GM21619 (cell line): ENCODE data around the gene TSFM.

Experiments used
- ATAC-seq: cut with Tn5 transposase; IDR thresholded peaks from one replicate; pipeline ENCODE4 v1.9.1; 2021; ENCODE audit not compliant: unreplicated experiment

TSFM gene

DNA sequence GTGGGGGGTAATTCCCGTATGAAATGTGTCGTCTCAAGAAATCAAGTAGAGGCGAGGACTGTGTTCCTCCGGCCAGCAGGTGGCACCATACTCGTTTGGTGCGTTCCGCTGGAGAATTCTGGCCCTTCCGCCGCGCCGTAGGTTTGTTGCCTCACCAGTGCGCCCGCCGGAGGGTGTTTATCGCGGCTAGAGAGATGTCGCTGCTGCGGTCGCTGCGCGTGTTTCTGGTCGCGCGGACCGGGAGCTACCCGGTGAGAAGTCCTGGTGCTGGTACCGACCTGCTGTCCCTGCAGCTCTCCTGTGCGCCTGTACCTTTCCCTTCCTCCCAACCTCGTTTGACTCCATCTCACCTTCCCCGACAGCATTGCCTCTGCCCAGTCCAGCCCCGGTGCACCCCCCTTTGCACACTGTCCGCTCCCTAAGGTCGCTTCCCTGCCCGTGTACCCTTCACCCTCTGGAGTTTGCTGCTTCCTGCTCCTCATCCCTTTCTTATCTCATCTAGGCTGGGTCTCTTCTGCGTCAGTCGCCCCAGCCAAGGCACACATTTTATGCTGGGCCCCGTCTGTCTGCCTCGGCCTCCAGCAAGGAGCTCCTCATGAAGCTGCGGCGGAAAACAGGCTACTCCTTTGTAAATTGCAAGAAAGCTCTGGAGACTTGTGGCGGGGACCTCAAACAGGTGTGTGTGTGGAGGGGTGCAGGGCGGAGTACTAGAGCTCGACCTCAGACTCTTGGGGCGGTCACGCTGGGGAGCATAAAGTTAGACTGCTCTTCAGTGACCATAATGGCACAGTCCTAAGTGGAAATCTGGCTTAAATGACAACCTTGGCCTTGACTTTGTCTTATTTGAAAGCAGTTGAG lies at the start of gene TSFM:
Gene TSFM (plus strand): TSS at position 180 of the 858 bp plus-strand sequence. CDS start 15 bp downstream, at position 195.
- peak; percentile 92 for ATAC-seq

DNA sequence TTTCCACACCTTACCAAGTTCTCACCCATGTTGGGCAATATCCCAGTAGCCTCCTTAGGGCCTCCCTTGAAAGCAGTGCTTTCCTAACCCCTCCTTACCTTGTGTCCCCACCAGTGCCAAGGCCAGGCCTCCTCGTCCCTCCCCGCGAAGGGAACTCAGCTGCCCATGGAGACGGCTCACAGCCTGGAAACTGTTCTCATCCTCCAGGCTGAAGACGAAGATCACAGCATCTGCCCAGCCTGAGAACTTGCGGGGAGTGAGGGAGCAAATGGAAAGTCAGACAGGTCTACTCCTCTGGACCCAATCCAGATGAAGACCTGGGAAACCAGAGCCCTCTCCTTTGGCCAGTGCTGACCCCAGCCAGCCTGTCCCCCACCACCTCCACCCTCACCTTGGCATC lies 48.7 kb upstream of the TSFM start:
- no peak for ATAC-seq

DNA sequence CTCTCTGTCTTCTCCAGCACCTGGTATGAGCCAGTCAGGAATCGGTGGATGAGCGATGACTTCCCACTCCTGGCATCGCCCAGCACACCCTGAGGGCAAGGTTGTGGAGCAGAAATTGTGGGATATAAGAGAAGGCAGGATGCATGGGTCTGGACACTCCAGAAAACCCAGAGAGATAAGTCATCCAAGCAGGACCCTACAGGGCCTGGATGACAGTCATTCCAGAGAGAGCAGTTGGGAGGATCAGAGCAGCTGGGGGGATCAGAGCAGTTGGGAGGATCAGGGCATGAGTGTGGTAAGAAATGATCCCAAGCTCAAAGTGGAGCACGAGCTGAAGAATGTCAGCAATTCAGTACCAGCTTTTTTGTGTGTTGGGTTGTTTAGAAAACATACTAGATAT lies 48.0 kb upstream of the TSFM start:
- no peak for ATAC-seq

DNA sequence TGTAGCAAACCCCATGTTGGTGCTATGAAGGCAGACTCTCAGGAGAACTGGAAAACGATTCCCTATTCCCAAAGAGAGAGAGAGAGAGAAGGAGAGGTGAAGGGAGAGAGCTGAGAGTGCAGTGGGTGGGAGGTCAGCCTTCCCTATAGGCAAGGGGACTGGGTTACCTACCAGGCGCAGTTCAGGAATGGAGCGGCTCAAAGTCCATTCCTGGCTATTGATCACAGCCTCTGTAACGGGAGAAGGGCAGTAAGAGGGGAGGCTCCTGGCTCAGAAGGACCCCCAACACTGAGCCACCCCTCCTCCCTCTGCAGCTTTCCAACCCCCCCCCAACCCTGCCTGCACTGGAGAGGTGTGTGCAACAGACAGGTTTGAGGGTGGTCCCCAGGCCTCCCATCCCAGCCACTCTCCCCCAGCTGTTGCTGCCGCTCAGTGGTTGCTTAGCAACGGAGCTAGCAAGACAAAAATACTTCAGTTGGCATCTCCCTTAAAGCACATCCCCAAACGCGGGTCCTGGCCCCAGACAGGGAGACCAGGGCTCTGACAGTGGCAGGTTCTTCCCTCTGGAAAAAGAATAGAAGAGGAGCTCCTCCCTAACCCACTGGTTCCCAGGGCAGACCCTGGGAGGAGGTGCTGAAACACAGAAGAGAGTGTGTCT lies 47.3 kb upstream of the TSFM start:
- no peak for ATAC-seq

DNA sequence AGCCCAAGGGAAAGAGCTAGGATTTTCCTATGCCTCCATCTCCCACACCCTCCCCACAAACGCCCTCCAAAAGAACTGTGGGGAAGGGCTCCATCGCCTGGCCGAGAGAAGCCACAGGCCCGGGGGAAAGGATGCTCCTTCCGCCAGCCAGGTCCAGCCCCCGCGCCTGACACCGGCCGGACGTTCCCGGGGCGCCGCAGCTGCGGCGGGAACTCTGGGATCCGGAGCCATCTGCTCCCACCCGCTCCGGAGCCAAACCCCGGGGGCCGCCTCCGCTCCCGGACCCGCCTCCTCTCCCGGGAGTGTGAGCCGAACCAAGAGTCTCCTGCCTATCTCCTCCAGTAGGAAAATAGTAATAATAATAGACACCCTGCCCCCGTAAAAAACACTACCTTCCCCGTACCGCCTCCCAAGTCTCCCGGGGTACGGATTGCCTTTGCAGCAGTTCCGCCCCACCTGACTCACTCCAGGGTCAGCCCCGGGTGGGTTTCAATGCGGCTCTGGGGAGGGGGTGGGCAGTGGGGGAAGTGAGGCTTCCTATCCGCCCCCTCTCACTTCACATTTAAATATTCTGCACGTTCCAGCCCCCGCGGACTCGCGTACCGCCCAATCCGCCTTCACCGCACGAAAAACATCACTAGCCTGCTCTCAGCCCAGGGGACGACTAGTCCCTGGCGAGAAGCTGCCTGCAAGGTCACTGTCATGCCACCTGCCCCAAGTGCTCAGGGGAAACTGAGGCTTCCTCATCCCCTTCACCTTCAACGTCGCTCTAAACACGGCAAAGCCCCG lies 46.4 kb upstream of the TSFM start:
- no peak for ATAC-seq

DNA sequence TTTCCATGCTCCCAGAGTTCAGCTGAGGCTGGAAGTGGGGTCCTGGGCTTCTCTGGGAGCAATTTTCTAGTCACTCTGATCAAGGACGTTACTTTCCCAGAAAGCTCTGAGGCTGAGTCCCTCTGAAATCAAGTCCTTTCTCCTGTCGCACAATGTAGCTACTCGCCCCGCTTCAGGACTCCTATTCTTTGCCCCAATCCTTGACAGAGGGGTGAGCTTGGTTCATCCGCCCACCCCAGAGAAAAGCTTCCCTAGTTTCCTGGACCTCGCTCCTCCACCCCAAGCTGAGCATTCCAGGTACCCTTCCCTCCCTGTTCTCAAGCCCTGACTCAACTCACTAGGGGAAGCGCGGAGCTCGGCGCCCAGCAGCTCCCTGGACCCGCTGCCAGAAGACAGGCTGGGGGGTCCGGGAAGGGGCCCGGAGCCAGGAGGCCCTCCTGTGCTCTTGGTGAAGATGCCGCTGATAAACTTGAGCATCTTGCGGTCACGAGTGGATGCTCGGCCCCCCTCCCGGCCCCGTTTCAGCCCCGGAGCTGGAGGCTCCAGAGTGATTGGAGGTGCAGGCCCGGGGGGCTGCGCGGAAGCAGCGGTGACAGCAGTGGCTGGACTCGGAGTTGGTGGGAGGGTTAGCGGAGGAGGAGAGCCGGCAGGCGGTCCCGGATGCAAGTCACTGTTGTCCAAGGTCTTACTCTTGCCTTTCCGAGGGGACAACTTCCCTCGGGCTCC lies 45.7 kb upstream of the TSFM start:
- ATAC-seq = no peak

DNA sequence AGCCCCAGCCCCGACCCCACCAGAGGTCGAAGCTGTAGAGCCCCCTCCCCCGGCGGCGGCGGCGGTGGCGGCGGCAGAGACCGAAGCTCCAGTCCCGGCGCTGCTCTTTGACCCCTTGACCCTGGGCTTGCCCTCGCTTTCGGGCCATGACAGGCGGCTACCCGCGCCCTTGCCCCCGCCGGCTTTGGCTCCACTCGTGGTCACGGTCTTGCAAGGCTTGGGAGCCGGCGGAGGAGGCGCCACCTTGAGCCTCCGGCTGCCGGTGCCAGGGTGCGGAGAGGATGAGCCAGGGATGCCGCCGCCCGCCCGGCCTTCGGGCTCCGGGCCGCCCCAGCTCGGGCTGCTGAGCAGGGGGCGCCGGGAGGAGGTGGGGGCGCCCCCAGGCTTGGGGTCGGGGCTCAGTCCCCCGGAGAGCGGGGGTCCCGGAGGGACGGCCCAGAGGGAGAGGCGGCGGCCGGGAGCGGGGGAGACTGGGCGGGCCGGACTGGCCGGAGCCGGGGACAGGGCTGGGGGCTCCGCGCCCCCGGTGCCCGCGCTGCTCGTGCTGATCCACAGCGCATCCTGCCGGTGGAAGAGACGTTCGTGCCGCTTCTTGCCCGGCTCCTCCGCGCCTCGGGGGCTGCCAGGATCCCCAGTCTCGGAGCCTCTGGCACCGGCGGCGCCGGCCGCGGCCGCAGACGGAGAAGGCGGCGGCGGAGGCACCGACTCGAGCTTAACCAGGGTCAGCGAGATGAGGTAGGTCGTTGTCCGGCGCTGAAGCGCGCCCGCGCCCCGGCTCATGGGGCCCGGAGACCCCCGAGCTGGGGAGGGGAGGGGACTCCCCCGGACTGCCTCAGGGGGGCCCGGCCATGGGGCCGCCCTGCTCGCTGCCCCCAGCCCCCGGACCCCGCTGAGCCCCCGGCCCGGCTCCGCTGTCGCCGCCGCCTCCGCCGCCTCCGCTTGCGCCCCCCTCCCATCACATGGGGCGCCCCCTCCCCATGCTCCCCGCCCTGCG lies 44.8 kb upstream of the TSFM start:
- ATAC-seq = no peak

DNA sequence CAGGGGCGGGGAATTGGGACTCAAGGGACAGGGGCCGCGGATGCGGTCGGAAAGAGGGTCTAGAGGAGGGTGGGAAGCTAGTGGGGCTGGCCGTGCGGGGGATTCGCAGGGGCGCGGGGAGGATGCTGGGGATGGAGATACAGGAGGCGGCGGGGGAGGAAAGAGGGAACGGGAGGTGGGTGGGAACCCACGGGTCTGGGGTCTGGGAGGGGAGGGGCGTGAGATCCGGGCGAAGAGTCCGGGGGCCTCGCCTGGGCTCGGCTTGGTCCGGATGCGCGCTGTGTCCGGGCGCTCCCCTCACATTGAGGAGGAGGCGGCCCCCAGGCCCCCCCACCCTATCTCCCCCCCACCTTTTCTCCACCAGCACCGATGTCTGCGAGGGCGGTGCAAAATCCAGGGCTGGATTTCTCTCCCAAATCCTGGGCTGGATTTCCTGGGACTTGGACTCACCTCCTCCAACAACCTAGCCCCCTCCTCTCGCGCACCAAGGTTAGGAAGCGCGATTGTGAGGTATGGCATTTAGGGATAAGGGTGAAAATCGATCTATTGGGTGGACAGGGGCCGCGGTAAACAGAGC lies 43.8 kb upstream of the TSFM start, which contains the start of gene AGAP2:
Gene AGAP2 (minus strand): TSS at position 82 of the 577 bp plus-strand sequence. CDS start 496 bp downstream, outside the sequence.
- no peak for ATAC-seq

DNA sequence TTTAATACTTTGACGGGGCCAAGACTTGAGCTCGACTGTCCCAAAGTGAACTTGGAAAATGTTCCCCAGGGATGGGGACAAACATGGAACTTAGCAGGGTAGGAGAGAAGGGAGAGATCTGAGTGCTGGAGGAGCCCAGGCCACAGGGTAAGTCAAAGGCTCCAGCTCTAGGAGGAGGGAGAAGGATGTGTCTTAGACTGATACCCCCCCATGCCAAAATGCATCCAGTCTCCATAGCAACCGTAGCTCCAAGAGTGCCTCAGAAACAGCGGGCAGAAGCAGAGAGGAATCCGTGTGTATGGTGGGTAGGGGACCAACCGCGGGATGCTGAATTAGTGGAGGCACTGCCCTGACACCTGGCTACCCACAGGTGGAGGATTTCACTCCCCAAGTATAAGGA lies 43.2 kb upstream of the TSFM start:
- ATAC-seq = no peak

DNA sequence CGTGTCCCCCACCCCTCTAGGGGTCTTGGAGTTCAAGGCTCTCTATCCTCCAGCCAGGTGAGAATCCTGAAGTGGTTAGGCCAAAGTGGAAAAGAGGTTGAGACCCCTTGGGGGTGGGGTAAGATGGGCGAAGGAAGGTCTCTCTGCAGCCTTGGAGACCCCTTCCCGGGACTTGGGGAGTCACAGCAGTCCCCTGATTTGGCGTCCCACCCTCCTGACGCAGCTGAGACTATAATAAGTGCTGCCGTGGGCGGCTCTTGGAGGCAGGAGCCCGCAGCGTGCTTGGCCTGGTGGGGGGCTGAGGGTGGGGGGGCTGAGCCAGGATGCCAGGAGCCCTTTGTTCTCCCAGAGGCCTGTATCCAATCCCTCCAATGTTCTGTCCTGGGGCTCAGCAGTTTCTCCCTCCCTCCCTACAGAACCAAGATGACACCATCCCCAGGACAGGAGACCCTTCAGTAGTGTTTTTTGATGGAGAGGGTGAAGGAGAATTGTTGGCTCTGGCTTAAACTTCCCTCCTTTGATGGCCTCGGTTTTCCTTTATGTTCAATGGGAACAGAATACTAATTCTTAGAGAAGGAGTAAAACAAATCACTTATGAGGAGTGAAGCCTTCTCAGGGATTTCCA lies 42.6 kb upstream of the TSFM start:
- no peak for ATAC-seq

DNA sequence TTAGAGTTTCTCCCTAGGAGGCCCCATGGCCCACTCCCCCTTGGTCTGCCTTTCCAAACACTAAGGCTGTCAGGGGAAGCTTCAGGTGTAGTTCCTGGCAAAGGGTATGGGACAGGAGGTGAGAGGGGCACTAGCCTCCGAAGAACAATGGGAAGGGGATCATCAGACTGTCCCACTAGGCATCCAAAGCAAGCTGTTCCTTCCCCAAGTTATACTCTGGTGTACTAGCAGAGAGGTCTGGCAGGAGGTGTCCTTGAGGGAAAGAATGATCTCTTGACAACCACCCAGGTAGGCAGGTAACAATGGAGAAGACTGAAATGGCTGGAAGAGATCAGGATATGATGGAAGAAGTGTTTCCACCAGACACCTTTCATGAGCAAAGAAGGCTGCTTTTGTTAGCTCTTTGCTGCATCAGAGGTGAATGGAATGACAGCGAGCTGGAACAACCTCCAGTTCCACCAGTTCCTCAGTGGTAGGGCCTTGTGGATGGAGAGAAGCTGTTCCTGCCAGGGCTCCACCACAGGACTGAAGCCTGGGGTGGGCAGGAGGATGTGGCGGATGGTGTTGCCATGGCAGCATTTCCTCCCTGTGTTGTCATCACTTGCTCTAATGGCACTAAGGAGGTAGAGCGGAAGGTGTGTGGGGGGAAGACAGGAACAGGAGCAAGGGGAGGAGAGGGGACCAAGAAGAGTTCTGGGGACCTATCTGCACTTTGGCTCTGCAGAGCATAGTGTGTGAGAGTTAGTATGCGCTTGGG lies 41.8 kb upstream of the TSFM start:
- peak; percentile 52 for ATAC-seq

DNA sequence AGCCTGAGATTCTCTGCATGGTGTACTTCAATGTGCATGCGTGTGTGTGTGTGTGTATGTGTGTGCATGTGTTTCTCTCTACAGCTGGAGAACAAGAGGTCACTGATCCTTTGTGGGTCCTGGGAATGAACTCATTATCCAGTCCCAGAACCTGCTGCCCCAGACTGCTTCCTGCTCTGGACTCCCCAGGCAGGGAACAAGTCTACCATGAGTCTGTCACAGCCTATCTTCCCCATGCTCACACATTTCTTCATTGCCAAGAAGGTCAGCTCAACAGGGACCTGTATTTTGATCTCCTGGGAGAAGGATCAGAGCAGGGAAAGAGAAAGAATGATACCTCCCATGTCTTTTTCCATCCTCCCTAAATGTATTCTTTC lies 41.2 kb upstream of the TSFM start:
- no peak for ATAC-seq

DNA sequence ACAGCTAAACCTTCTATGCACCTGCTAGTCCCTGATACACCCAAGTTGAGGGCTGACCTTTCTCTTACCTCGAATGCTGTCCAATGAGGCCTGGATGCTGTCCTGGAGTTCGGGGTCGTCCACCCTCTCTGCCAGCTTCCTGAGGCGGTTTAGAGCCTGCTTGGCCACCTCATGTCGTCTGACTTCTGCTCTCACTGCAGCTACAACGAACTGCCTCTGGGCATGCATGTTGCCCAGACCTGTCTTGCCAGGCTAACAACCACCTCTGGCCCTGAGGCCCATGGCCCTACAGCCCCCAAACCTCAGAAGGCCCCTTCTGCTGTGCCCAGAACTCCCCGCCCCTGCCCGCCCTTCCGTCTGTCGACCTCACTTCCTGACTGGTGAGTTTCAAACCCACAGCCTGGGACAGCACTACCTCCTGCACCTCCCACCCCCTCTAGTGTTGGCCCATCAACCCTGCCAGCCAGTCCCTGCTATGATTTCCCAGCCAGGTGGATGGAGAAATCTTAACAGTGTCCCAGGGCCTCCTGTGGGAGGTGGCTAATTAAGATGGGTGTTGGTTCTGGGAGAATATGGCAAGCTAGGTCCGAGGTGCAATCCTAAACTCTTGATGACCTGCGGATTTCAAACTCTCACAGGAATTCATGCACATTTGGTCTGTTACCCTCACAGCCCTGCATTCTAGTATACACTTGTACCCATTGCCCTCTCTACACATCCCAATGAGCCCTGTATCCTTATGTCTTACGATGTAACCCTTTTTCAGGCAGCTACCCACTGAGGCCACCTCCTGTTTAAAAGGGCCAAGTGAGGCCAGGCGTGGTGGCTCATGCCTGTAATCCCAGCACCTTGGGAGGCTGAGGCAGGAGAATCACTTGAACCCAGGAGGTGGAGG lies 40.5 kb upstream of the TSFM start:
- peak; percentile 47 for ATAC-seq

DNA sequence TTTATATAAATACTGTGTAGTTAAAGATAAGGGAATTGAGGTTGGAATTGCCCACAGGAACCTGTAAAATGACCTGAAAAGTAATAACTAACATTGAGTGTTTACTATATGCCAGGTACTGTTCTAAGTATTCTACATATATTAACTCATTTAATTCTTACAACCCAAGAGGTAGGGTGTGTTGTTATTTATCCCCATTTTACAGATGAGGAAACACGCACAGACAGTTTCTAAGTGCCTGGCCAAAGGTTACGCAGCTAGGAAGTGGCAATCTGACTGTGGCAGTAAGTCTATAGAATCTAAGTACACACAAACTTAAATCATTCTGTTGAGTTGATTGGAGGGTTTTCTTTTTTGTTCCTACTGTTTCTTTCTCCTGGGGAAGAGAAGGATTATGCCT lies 38.8 kb upstream of the TSFM start:
- ATAC-seq = no peak

DNA sequence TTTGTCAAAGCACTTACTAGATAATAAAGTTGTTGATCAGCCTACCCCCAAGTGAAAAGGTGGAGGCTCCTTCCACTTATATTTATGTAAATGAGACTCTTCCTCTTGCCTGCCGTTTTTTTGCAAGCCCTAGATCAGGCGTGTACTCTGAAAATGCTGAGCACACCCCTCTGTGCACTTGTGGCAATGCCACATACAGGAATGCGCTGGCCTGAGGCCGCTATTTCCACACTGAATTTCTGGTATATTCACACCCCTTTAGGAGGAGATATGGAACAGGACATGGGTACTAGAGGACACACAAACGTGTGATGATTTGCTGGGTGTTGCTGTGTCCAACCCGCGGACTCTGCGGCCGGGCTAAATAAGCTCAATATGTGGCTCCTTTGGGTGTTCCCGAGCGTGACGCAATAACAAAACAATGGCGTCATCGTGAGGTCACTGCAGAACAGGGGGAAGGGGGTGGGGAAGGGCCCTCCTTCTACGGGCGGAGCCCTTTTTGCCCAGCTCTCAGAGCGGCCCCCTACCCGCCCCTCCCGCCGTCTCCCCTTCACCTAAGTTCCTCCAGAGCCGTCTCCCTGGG lies 38.3 kb upstream of the TSFM start:
- ATAC-seq = peak; percentile 35

DNA sequence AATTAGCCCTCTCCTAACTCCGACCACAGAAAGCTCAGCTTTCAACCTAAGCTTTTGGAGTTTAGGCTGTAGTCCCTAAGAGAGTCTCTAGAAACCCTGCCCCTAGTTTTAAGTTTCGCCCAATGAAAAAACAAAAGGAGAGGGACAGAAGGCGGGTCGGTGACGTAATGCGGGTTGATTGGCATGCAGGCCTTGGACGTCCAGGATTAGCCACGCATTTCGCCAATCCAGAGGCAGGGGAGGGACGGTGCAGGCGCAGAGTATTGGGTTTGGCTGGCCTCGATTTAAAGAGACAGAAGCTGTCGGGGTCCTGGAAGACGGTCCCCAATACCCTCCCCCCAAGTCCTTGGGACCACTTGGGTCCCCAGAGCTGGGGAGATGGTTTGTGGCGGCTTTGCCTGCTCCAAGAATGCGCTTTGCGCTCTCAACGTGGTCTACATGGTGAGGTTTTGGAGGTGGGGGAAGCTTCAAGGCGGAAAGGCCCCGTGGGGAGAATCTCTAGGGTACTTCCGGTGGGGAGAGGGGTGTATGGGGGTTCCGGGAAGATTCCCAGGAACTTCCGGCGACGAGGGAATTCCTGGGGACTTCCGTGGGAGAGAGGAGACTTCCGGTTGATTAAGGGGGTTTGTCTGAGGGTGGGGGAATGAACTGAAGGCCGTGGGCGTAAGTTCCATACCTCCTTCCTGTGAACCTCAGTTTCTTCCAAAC lies 37.7 kb upstream of the TSFM start, which contains the start of gene TSPAN31:
Gene TSPAN31 (plus strand): TSS at position 263 of the 708 bp plus-strand sequence. CDS start 116 bp downstream, at position 379.
- peak; percentile 80 for ATAC-seq
